OCI-M2 (cell line): ENCODE data around the gene KRT38.
"Not testable (repeated sequence)": the region's sequence is repeated elsewhere in the genome, so short reads cannot be mapped to it uniquely, and the experiment has no call there.

Experiments used
- DNase-seq: peaks from one replicate; lab custom pipeline; 2025; ENCODE audit not compliant: unreplicated experiment; lab: John Stamatoyannopoulos, UW

KRT38 gene

DNA sequence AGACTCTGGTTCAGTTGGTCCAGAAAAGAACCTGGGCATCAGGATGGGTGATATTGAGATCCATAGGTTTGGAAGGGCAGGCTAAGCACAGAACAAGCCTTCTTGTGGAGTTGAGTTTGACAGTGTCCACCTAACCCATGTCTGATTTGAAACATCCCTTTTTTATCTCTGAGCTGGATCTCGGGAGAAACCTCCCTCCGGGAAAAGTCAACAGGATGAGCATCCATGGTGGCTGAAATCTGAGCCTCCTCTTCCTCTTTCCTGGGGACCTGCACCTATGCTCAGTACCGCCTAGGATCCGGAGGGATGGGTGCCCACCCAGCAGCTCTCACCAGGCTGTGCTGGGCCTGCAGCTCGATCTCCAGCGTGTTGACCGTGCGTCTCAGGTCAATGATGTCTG, 23.0 kb upstream of the KRT38 start:
- DNase-seq: no peak

DNA sequence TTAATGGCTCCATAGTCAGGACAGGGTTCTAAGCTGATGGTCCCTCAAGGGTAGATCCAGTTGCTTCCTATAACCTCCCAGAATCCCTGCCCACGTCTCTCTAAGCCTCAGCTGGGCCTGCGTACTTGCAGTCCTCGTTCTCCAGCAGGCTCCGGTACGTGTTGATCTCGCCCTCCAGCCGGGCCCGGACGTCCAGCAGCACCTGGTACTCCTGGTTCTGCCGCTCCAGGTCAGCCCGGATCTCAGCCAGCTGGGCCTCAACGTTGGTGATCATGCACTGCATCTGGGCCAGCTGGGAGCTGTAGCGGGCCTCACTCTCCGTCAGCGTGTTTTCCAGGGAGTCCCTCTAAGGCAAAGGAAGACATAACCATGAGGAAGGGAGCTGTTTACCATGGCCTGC, 21.9 kb upstream of the KRT38 start:
- DNase-seq: no peak

DNA sequence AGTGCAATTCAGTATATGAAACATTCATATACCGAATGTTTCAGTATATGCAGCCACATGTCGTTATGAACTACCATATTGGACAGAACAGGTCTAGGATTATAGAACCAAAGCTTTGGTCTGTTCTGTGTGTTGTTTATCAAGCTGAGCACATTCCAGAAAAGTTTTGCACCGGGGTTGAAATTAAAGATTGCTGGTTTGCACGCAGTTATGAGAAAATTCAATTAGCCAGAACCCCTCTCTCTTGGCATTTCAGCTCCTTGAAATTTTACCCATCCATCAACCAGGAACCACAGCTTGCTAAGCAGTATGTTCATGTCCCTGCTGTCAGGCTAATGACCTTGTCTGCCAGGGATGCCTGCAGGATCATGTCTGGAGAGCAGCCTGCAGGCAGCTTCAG, 16.9 kb upstream of the KRT38 start:
- DNase-seq: no peak

DNA sequence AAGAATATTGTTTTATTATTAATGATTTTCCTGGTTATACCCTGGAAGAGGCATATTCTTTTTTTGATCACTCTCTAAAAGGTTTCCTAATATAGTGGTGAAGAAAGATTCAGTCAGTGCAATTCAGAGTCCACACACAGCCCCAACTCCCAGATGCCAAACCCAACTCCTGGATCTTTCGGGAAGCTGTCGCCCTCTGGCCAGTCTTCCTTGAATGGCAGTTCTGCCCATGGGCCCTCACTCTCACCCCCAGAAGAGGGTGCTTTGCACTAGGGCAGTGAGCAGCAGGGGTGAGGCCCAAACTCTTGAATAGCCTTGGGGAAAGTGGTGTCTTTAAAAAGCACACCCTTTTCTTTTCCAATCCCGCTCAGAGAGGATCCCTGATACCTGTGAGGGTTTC, 15.4 kb upstream of the KRT38 start:
- no peak for DNase-seq

DNA sequence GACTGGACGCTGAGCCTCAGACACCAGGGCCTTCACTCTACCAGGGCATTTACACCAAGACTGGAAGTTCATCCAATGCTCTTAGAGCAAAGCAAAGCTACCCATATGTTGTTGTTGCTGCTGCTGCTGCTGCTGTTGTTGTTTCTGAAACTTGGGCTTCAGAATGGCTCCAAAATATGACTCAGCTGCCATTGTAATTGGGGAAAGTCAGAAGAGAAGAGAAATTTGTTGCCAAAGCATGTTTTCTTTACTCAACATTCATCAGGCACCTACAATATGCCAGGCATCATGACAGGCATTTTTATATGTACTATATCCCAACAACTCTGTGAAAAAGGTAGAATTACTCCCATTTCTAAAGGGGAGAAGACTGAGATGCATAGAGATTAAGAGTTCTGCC, 14.5 kb upstream of the KRT38 start:
- no peak for DNase-seq

DNA sequence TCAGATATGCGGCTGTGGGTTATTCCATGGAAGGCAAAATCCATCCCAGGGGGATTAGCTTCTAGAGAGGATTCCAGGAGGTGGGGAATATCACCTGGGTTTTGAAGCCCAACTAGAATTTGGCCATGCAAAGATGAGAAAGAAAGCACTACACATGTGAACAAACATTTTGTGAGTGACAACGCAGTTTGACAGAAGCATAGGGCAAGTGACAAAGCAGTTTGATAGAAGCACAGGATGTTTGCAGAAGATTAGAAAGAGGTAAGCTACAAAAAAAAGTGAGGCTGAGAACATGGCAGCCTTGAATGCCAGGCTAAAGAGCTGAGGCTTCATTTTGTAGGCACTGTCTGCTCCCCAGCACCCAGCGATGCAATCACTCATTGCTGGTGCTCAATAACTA, 12.3 kb upstream of the KRT38 start:
- no peak for DNase-seq

DNA sequence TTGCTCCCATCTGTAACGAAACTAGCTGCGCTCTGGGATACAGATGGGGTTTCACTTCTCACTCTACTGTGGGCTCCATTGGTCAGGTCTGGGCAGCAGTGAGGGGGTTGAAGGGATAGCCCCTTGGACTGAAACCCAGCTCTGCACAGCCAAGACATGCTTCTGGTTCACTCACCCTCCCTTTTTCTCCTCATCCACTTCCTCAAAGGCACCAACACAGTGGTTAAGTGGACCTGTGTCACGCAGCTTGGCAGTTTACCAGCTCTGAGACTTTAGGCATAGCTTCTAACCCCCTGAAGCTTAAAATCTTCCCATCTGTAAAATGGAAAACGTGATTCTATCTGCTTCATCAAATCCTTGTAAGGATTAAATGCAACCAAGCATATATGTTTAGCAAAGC, 11.5 kb upstream of the KRT38 start:
- no peak for DNase-seq

DNA sequence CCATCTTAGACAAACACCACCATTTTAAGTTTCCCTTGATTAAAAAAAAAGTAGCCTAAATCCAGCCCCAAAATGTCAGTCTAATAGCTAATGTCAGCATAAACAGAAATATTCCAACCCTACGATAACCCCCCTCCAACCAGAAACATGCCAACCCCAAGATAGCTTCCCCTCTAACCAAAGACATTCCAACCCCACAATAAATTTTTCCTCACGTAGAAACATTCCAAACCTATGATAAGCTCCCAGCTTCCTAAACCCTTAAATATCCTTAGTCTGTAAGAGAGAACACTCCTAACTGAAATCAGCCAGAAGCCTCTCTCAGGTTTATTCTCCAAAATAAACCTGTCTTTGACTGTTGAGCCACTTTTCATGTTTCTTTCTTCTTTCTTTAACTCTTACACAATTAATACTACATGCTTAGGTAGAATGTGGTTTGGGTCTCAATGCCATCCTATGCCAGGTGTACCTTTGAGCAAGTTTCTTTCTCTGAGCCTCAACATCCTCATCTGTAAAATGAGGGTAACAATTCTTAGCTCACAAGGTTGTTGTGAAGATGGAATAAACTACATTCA, 10.5 kb upstream of the KRT38 start:
- DNase-seq: no peak

DNA sequence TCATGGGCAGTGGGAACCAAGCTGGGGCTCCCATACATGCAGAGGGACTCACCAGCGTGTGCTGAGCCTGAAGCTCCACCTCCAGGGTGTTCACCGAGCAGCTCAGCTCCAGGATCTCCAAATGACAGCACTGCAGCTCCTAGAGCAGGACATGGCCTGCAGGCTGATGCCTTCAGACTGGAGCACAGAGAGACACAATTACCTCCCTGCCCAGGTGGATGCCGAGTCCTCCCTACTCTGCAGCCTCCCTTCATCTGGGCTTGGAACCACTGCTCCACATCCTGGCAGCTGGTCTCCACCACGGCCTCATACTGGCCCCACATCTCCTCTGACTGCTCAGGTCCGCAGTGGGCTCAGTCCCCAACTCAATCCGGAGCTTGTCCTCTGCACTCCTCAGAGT, 8.2 kb upstream of the KRT38 start:
- no peak for DNase-seq

DNA sequence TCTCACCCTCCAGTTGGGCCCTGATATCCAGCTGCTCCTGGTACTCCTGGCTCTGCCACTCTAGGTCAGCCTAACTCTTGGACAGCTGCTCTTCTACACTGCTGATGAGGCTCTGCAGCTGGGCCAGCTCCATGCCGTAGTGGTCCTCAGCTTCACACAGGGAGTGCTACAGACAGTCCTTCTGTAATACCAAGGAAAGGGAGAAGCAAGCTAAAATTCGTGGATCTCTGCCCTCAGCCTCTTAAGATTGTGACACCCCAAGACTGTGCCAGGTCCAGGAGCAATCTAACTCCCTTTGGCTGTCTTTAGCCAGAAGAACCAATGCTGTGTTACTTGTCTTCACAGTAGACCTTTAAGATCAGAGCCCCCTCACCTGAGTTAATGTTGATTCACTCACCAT, 7.7 kb upstream of the KRT38 start:
- no peak for DNase-seq

DNA sequence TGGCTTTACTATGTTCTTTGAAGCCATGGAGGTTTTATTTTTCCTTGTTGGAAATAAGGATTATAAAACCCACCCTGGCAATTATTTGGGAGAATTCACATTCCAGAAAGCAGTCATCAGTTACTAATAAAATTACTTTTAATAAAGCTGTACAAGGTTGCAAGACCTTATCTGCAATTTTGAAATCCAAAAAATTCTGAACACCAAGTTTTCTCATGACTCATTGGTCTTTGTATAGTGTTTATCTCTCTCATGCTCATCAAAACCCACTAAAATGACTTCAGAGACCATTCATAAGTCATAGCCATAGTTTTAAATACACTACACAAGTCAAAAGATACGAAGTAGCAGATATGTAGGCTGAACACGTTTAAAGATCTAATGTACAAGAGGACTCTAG, 6.0 kb upstream of the KRT38 start:
- DNase-seq: no peak

DNA sequence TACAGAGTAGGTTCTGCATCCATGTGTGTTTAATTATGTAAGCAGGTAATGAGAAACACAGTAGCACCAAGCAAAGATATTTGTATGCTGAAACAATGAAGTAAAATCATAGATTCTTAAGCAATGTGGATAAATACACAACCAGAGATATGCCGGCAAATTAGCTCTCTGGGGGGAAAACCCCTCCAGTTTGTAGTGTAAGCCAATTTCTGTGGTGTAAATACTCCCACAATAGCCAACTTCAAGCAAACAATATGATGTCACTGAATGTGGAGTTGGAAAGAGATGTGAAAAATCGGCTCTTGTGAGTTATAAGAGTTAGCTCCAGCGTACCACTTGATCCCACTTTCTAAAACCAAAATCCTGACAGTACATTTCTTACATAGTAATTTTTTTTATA, 3.9 kb upstream of the KRT38 start:
- no peak for DNase-seq

DNA sequence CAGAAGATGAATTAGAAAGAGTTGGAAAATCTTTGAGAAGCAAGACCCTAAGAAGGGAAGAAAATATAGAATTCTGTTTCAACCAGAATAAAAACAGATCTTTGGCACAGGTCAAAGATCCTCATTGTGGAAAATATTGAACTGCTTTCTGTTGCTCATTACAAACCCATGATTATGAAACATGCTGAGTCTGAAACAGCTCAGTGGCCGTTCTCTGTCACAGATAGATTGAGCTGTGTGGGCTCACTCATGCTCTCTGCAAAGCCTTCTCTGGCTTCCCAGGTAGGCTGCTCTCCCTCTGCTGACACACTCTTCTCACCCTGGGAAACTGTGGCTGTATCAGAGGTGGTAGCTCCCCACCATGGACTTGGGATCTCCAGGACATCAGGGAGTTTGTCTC, 3.4 kb upstream of the KRT38 start:
- no peak for DNase-seq

DNA sequence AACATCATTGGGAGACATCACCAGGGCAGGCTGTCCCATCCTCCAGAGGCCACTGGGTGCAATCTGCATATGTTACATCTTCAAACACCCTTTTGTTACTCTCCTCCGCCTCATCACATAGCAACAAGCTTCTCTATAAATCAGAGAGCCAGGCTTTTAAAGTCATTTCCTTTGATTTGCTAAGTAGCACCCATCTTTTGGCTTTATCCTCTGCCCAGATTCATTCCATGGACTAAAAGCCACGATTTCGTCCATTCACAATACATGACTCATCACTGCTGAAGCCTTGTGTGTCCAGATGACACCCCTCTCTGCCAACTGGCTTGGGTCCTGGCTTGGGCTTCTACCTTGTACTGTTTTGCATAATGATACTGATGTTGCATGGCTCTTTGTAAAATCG, 2.0 kb upstream of the KRT38 start:
- DNase-seq: no peak

DNA sequence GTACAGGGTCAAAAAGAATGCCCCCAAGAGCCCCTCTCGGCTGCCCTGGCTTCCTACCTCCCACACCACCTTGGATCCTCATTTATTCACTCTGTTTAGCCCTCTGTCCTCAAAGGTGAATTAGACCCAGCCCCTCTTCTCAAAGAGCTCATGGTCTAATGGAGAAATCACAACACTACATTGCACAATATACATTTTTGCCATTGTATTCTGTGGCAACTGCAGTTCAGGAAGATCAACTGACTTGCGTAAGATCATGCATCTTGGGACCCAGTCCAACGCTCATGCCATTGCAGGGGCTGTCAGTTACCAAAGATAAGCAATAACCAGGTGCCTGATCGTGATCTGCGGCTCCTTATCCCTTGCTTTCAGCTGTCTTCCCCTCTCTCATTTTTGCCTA, 1.4 kb downstream of the KRT38 start:
- DNase-seq: no peak

DNA sequence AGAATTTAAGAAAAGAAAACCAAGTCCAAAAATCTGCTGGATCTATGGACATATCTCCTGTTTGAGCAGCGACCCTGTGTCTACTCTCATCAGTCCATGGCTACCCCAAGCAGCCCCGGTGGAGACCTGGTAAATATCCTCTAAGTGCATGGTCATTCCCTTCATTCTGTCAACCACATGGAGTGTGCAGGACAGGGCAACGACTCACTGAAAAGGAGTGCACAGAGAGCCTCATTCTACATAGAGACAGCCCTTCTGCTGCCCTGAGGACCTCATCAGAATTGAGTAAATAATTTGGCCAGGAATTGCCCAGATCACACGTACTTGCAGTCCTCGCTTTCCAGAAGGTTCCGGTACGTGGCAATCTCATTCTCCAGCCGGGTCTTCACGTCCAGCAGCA, 3.0 kb downstream of the KRT38 start:
- no peak for DNase-seq

DNA sequence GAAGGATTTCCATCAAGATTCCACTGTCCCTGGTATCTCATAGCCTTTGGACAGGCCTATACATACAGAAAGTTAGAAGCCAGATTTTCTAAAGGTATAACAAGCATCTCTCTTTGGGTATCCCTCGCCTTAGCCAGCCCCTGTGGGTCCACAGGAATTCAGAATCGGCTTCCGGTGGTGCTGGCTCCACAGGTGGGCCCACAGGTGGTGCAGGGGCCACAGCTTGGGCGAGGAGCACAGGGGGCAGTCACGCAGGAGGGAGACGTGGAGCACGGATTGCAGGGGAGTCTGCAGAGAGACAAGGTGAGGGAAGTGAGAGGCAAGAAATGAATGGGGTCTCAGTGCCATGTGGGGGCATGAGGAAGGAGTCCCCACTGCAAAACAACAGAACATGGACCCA, 3.5 kb downstream of the KRT38 start:
- DNase-seq: no peak

DNA sequence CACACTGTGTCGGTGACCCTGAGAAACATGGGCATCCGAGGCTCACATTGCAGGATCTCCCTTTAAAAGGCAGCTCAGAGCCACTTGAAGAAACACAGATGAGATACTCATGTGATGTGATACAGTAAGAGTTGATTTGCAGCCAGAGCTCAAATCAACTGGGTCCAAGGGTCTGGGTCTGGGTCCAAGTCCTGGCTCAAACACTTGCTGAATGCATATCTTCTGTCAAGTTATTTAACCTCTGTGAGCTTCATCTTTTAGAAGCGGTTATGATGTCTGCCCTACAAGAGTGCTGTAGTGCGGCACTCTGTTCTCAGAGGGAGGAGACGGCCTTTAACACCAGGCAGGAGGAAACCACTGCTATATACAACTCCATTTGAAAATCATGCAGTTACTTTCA, 6.4 kb downstream of the KRT38 start:
- DNase-seq: no peak

DNA sequence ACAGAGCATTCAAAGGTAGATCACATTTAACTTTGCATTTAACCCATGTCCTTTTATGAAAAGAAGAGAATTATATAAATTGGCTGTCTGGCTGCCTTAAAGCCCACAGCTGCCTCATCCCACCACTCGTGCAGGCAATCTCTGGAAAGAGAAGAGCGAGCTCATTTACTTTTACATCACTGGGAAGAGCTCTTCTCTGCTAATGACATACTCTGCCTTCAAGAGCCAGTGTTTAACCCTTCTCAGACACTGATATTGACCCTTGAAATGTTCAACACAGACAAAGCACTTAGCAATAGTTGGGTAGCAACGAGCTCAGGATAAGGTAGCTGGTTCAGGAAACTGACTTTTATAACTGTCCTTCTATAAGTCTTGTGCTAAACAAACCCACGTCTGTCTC, 6.8 kb downstream of the KRT38 start:
- DNase-seq: no peak

DNA sequence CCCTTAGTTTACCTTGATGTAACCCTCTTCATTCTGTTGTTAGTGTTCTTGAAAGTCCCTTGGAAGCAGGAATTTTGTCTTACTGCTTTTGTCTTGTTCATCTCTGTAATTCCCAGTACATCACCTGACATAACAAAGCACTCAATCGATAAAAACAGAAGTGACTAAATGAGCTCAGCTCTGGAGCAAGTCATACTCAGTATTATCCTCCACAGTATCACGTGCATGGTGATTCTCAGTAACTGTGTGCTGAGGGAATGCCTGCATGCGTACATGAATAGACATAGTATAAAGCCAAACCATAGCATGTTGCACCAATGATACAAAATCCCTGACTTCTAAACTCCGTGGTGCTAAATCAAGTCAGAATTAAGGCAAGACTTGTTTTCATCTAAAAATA, 7.2 kb downstream of the KRT38 start:
- no peak for DNase-seq

DNA sequence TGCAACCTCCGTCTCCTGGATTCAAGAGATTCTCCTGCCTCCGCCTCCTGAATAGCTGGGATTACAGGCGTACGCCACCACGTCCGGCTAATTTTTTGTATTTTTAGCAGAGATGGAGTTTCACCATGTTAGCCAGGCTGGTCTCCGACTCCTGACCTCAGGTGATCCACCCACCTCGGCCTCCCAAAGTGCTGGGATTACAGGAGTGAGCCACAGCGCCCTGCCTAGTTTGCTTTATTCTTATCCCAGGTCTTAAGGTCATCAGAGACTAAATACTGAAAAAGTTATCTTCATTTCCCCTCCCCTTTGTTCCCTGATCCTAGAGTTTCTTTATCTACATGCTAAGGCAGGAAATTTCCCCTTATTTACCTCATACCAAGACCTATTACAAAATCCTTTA, 10.4 kb downstream of the KRT38 start:
- DNase-seq: not testable (repeated sequence)

DNA sequence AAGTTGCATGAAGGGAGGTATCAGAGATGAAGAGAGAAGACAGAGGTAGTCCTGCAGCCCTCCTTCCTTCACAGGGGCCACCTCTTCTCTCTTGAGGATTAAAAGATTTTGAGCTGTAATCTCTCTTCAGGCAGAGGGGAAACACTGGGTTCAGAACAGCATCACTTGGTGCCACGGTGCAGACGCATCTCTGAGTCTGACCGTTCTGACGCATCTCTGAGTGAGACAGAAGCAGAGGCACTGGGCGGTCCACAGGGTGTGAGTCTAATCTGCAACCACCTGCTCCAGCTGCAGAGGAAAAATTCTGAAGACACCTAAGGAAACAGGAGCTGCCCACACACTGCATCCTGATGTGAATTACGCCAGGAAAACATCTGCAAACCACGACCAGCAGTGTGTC, 11.1 kb downstream of the KRT38 start:
- DNase-seq: no peak

DNA sequence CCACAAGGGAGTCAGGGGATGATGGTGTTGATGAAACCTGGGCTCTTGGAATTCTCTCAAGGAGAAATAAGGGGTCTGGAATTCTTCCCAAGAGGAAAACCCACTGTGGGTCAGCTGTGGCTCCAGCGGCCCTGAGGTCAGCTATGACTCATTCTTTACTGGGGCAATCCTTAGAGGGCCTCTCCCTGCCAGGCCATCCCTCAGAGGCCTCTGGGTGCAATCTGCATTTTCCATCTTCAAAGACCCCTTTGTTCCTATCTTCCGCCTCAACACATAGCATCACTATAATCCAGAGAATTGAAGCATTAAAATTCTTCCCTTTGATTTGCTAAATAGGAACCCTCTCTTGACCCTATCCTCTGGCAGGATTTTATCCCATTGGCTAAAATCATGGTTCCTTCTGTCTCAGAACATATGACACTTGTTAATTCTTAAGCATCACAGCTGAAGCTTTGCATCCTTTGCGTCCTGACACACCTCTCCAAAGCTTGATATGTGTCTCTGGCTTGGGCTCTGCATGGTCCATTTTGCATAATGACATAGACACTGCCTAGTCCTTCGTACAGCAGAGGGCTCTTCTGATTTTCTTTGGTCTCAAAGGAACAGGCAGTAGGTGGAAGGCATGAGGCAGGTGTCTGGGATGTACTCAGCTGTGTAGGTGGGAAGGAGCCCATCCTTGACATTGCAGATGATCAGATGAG, 12.0 kb downstream of the KRT38 start:
- DNase-seq: no peak
